Memory B cell (primary cell): ENCODE results near the gene HTRA1.
A peak's percentile ranks its signal among the peaks of the same experiment; 100 is the strongest.

Source experiments
- ATAC-seq: fragments of 150-1000 bp; cut with Tn5 transposase; 2 replicates; pipeline ENCODE4 v1.10.0; 2021; ENCODE audit warnings: low read depth, mild to moderate bottlenecking, moderate library complexity
- DNase-seq, 2 donors: peaks; one replicate each; pipeline ENCODE4 v3.0.0; 2022; ENCODE audit warnings: low spot score in 2 of 2
- H3K27ac Mint-ChIP-seq: one replicate; pipeline ENCODE4 v1.8.0; 2022; ENCODE audit warnings: mild to moderate bottlenecking, moderate library complexity, mixed read lengths
- H3K27me3 Mint-ChIP-seq: one replicate; pipeline ENCODE4 v1.8.0; 2022; ENCODE audit warnings: mixed read lengths
- H3K36me3 Mint-ChIP-seq: one replicate; pipeline ENCODE4 v1.8.0; 2022; ENCODE audit warnings: mild to moderate bottlenecking, mixed read lengths
- H3K4me1 Mint-ChIP-seq: one replicate; pipeline ENCODE4 v1.8.0; 2022; ENCODE audit warnings: mixed read lengths
- H3K4me3 Mint-ChIP-seq: one replicate; pipeline ENCODE4 v1.8.0; 2022; ENCODE audit warnings: mild to moderate bottlenecking, moderate library complexity, mixed read lengths
- H3K9me3 Mint-ChIP-seq: one replicate; pipeline ENCODE4 v1.8.0; 2022; ENCODE audit warnings: mixed read lengths

Gene HTRA1

GRCh38 chr10:122461367-122461728, at the start of gene HTRA1:
Gene HTRA1 (plus strand): TSS chr10:122461553. CDS start chr10:122461653, 100 bp downstream.
- no peaks in the 10 kb centered on the region for H3K36me3 Mint-ChIP-seq
- no peak within 1 kb of the TSS for H3K27ac Mint-ChIP-seq
- H3K4me3 Mint-ChIP-seq, result no peak within 1 kb of the TSS
- no peaks in the 10 kb centered on the region for H3K9me3 Mint-ChIP-seq
- DNase-seq (no peak), ATAC-seq (no peak)
- H3K4me1 Mint-ChIP-seq, result peaks cover 3% of the 10 kb centered on the region
- H3K27me3 Mint-ChIP-seq, result peaks cover 16% of the 10 kb centered on the region

GRCh38 chr10:122413327-122413726, 48.0 kb upstream of the HTRA1 start:
- no peaks in the 10 kb centered on the region for H3K9me3 Mint-ChIP-seq
- peaks cover 11% of the 10 kb centered on the region for H3K4me1 Mint-ChIP-seq
- ATAC-seq, result no peak
- peaks cover 14% of the 10 kb centered on the region for H3K36me3 Mint-ChIP-seq
- H3K4me3 Mint-ChIP-seq, result no peak overlapping the region
- no peak for DNase-seq
- H3K27me3 Mint-ChIP-seq, result no peaks in the 10 kb centered on the region
- no peak overlapping the region for H3K27ac Mint-ChIP-seq

- H3K9me3 Mint-ChIP-seq, result no peaks in the 10 kb centered on the region
Measured at GRCh38 chr10:122417667-122418066, 43.7 kb upstream of the HTRA1 start.

GRCh38 chr10:122419016-122419415, 42.3 kb upstream of the HTRA1 start:
- no peak for DNase-seq
- H3K36me3 Mint-ChIP-seq, result peaks cover 15% of the 10 kb centered on the region
- H3K4me1 Mint-ChIP-seq, result peaks cover 11% of the 10 kb centered on the region
- H3K27me3 Mint-ChIP-seq, result no peaks in the 10 kb centered on the region
- H3K4me3 Mint-ChIP-seq, result no peak overlapping the region
- H3K9me3 Mint-ChIP-seq, result no peaks in the 10 kb centered on the region
- no peak for ATAC-seq
- H3K27ac Mint-ChIP-seq, result no peak overlapping the region

More at GRCh38 chr10:122417667-122418066, 43.7 kb upstream of the HTRA1 start:
- no peak for DNase-seq
- Mint-ChIP-seq H3K27ac (no peak overlapping the region), H3K36me3 (peaks cover 15% of the 10 kb centered on the region), H3K4me1 (peaks cover 11% of the 10 kb centered on the region), H3K27me3 (no peaks in the 10 kb centered on the region), H3K4me3 (no peak overlapping the region)
- ATAC-seq, result no peak

- DNase-seq (no peak), ATAC-seq (no peak)
- H3K4me1 Mint-ChIP-seq, result peaks cover 11% of the 10 kb centered on the region
- peaks cover 12% of the 10 kb centered on the region for H3K36me3 Mint-ChIP-seq
- H3K9me3 Mint-ChIP-seq, result no peaks in the 10 kb centered on the region
- peak overlapping the region; percentile 39 for H3K27ac Mint-ChIP-seq
- H3K27me3 Mint-ChIP-seq, result no peaks in the 10 kb centered on the region
- H3K4me3 Mint-ChIP-seq, result no peak overlapping the region
Measured at GRCh38 chr10:122419876-122420623, 41.3 kb upstream of the HTRA1 start.

GRCh38 chr10:122420624-122421007, 40.7 kb upstream of the HTRA1 start:
- Mint-ChIP-seq H3K4me1 (peaks cover 11% of the 10 kb centered on the region), H3K27me3 (no peaks in the 10 kb centered on the region), H3K36me3 (peaks cover 12% of the 10 kb centered on the region), H3K9me3 (no peaks in the 10 kb centered on the region), H3K27ac (peak overlapping the region; percentile 39), H3K4me3 (no peak overlapping the region)
- no peak for ATAC-seq
- DNase-seq, result no peak

- H3K27ac Mint-ChIP-seq, result peak overlapping the region; percentile 39
- H3K36me3 Mint-ChIP-seq, result peaks cover 8% of the 10 kb centered on the region
- H3K4me1 Mint-ChIP-seq, result peaks cover 10% of the 10 kb centered on the region
- no peak overlapping the region for H3K4me3 Mint-ChIP-seq
- H3K9me3 Mint-ChIP-seq, result no peaks in the 10 kb centered on the region
- ATAC-seq, result no peak
- H3K27me3 Mint-ChIP-seq, result no peaks in the 10 kb centered on the region
- no peak for DNase-seq
Measured at GRCh38 chr10:122421054-122421625, 40.2 kb upstream of the HTRA1 start.

- Mint-ChIP-seq H3K27ac (no peak overlapping the region), H3K4me1 (peaks cover 7% of the 10 kb centered on the region), H3K27me3 (no peaks in the 10 kb centered on the region), H3K4me3 (no peak overlapping the region), H3K9me3 (no peaks in the 10 kb centered on the region), H3K36me3 (peaks cover 6% of the 10 kb centered on the region)
- ATAC-seq (no peak), DNase-seq (no peak)
Measured at GRCh38 chr10:122421742-122422141, 39.6 kb upstream of the HTRA1 start.

GRCh38 chr10:122422266-122422989, 38.9 kb upstream of the HTRA1 start:
- Mint-ChIP-seq H3K27me3 (no peaks in the 10 kb centered on the region), H3K4me3 (no peak overlapping the region), H3K4me1 (peaks cover 8% of the 10 kb centered on the region), H3K36me3 (peaks cover 8% of the 10 kb centered on the region), H3K9me3 (no peaks in the 10 kb centered on the region), H3K27ac (no peak overlapping the region)
- DNase-seq (no peak), ATAC-seq (no peak)

GRCh38 chr10:122424059-122424458, 37.3 kb upstream of the HTRA1 start:
- Mint-ChIP-seq H3K36me3 (peaks cover 8% of the 10 kb centered on the region), H3K27me3 (no peaks in the 10 kb centered on the region), H3K9me3 (no peaks in the 10 kb centered on the region), H3K27ac (no peak overlapping the region), H3K4me1 (peaks cover 8% of the 10 kb centered on the region), H3K4me3 (no peak overlapping the region)
- no peak for ATAC-seq
- DNase-seq, result no peak

GRCh38 chr10:122426829-122427228, 34.5 kb upstream of the HTRA1 start:
- H3K27ac Mint-ChIP-seq, result peak overlapping the region; percentile 17
- no peaks in the 10 kb centered on the region for H3K9me3 Mint-ChIP-seq
- peaks cover 5% of the 10 kb centered on the region for H3K36me3 Mint-ChIP-seq
- no peaks in the 10 kb centered on the region for H3K27me3 Mint-ChIP-seq
- H3K4me3 Mint-ChIP-seq, result no peak overlapping the region
- peaks cover 8% of the 10 kb centered on the region for H3K4me1 Mint-ChIP-seq
- ATAC-seq (no peak), DNase-seq (no peak)

GRCh38 chr10:122427280-122427679, 34.1 kb upstream of the HTRA1 start:
- H3K27me3 Mint-ChIP-seq, result no peaks in the 10 kb centered on the region
- H3K36me3 Mint-ChIP-seq, result peaks cover 5% of the 10 kb centered on the region
- peaks cover 8% of the 10 kb centered on the region for H3K4me1 Mint-ChIP-seq
- ATAC-seq, result no peak
- H3K27ac Mint-ChIP-seq, result peak overlapping the region; percentile 17
- no peaks in the 10 kb centered on the region for H3K9me3 Mint-ChIP-seq
- no peak for DNase-seq
- H3K4me3 Mint-ChIP-seq, result no peak overlapping the region

- H3K27ac Mint-ChIP-seq, result no peak overlapping the region
- H3K36me3 Mint-ChIP-seq, result peaks cover 5% of the 10 kb centered on the region
- peaks cover 1% of the 10 kb centered on the region for H3K27me3 Mint-ChIP-seq
- DNase-seq (peak in 1 of 2 donors; percentile 36), ATAC-seq (no peak)
- H3K9me3 Mint-ChIP-seq, result peaks cover 3% of the 10 kb centered on the region
- H3K4me1 Mint-ChIP-seq, result no peaks in the 10 kb centered on the region
- H3K4me3 Mint-ChIP-seq, result no peak overlapping the region
Measured at GRCh38 chr10:122435212-122435827, 26.0 kb upstream of the HTRA1 start.

- no peak for DNase-seq
- Mint-ChIP-seq H3K4me1 (no peaks in the 10 kb centered on the region), H3K27me3 (peaks cover 3% of the 10 kb centered on the region)
Measured at GRCh38 chr10:122441961-122442360, 19.4 kb upstream of the HTRA1 start.

More at GRCh38 chr10:122441961-122442360, 19.4 kb upstream of the HTRA1 start:
- Mint-ChIP-seq H3K4me3 (no peak overlapping the region), H3K36me3 (peaks cover 4% of the 10 kb centered on the region), H3K9me3 (peaks cover 4% of the 10 kb centered on the region), H3K27ac (no peak overlapping the region)
- no peak for ATAC-seq
